Vagina (tissue), 2 donors: Measurements from ENCODE around the gene RDH11. TPM values are rescaled to one million over a fixed set of nuclear protein-coding genes. Genes with fewer than 3 reads are reported as not detected.
A peak's percentile ranks its signal among the peaks of the same experiment; 100 is the strongest.
"Not testable (repeated sequence)": the region's sequence is repeated elsewhere in the genome, so short reads cannot be mapped to it uniquely, and the experiment has no call there.

Source experiments
- DNase-seq, 2 donors: peaks; one replicate each; pipeline ENCODE4 v3.0.0-alpha.2; 2017; ENCODE audit errors: extremely low spot score in 2 of 2
- H3K27ac ChIP-seq: fragments of 200-600 bp; sonication (generic); one replicate; pipeline ENCODE4 v1.5.1; 2019
- H3K27me3 ChIP-seq: fragments of 200-600 bp; sonication (generic); one replicate; pipeline ENCODE4 v1.5.1; 2019
- H3K36me3 ChIP-seq, 2 donors: fragments of 200-600 bp; sonication (generic); one replicate each; pipeline ENCODE4 v1.5.1; 2017 to 2019
- H3K4me1 ChIP-seq: fragments of 200-600 bp; sonication (generic); one replicate; pipeline ENCODE4 v1.5.1; 2019
- H3K4me3 ChIP-seq, 2 donors: fragments of 200-600 bp; sonication (generic); 1 replicate in 1 of 2; 2 replicates in 1 of 2; pipeline ENCODE4 v1.5.1; 2016 to 2019
- H3K9me3 ChIP-seq: fragments of 200-600 bp; sonication (generic); one replicate; pipeline ENCODE4 v1.5.1; 2019
- CTCF ChIP-seq, 3 experiments: fragments of 450-650 bp in 2 of 3; fragments of 200-600 bp in 1 of 3; sonication (generic) in 1 of 3; IDR thresholded peaks; one replicate each; pipeline ENCODE4 v1.5.1; 2017 to 2019; ENCODE audit warnings: antibody characterized with exemption in 3 of 3, mild to moderate bottlenecking in 2 of 3, moderate library complexity in 2 of 3
- POLR2A ChIP-seq, 2 donors: fragments of 450-650 bp; IDR thresholded peaks; one replicate each; pipeline ENCODE4 v1.6.1; 2017; ENCODE audit warnings: antibody characterized with exemption in 2 of 2, mild to moderate bottlenecking in 2 of 2, moderate library complexity in 2 of 2
- POLR2AphosphoS5 ChIP-seq, 2 donors: sonication (generic); formaldehyde crosslinking; IDR thresholded peaks; one replicate each; pipeline ENCODE4 v1.9.0; 2017; ENCODE audit warnings: antibody characterized with exemption in 2 of 2, mild to moderate bottlenecking in 2 of 2, low read depth in 1 of 2; ENCODE audit not compliant: insufficient read depth in 1 of 2
- intact Hi-C: fragments of 100-400 bp; cut with DNase I; formaldehyde crosslinking; loops from one replicate; pipeline ENCODE4 v1.15.1; 2023
- total RNA-seq: library from RNA; depleted of rRNA; stranded (reverse); fragments of >200 nt; gene quantifications from one replicate; pipeline ENCODE4 v1.2.3, GENCODE V29; 2016

The RDH11 gene
- total RNA-seq, 1 donor from 2014 or later: 44.0 TPM

- H3K9me3 ChIP-seq: no peaks in the 10 kb centered on the region
- no peak for DNase-seq
- H3K36me3 ChIP-seq: no peaks in the 10 kb centered on the region
- no peak for TF ChIP-seq CTCF (IDR thresholded peaks at IDR 0.05)
- no peak for TF ChIP-seq POLR2A (IDR thresholded peaks at IDR 0.05)
- TF ChIP-seq POLR2AphosphoS5 (IDR thresholded peaks at IDR 0.05; ENCODE audit: insufficient read depth in 1 of 2, low read depth in 1 of 2): no peak
- peaks cover 4% of the 10 kb centered on the region for H3K4me1 ChIP-seq
- intact Hi-C loops: no loop called here
- H3K27me3 ChIP-seq: no peaks in the 10 kb centered on the region
- H3K27ac ChIP-seq: no peak overlapping the region
- H3K4me3 ChIP-seq: no peak overlapping the region
These were observed 21.5 kb upstream of the RDH11 start for GRCh38 chr14:67717048-67717447.

GRCh38 chr14:67710209-67710608 lies 14.6 kb upstream of the RDH11 start:
- TF ChIP-seq POLR2A (IDR thresholded peaks at IDR 0.05) (no peak), CTCF (IDR thresholded peaks at IDR 0.05) (no peak), POLR2AphosphoS5 (IDR thresholded peaks at IDR 0.05; ENCODE audit: insufficient read depth in 1 of 2, low read depth in 1 of 2) (no peak)
- Histone ChIP-seq H3K9me3 (no peaks in the 10 kb centered on the region), H3K27ac (no peak overlapping the region), H3K4me1 (no peaks in the 10 kb centered on the region), H3K36me3 (no peaks in the 10 kb centered on the region), H3K27me3 (no peaks in the 10 kb centered on the region), H3K4me3 (no peak overlapping the region)
- intact Hi-C loops: no loop called here
- DNase-seq: no peak

- intact Hi-C loops: loop anchor here (10.0 kb wide), 1 partner anchor 125 kb away; no protein-coding TSS in a partner anchor
- H3K27me3 ChIP-seq, H3K4me1 ChIP-seq, H3K27ac ChIP-seq, DNase-seq, H3K4me3 ChIP-seq, H3K36me3 ChIP-seq, H3K9me3 ChIP-seq: not testable (repeated sequence)
These were observed 14.2 kb upstream of the RDH11 start for GRCh38 chr14:67709796-67710195.

- H3K36me3 ChIP-seq, H3K4me3 ChIP-seq, H3K27me3 ChIP-seq, H3K27ac ChIP-seq, H3K4me1 ChIP-seq, DNase-seq, H3K9me3 ChIP-seq: not testable (repeated sequence)
- intact Hi-C loops: loop anchor here (10.0 kb wide), 1 partner anchor 125 kb away; no protein-coding TSS in a partner anchor
These were observed 13.8 kb upstream of the RDH11 start for GRCh38 chr14:67709346-67709745.

GRCh38 chr14:67705211-67705610 lies 9.6 kb upstream of the RDH11 start:
- no peak overlapping the region for H3K4me3 ChIP-seq
- no peaks in the 10 kb centered on the region for H3K27me3 ChIP-seq
- no peaks in the 10 kb centered on the region for H3K36me3 ChIP-seq
- no peaks in the 10 kb centered on the region for H3K4me1 ChIP-seq
- intact Hi-C loops: loop anchor here (10.0 kb wide), 1 partner anchor 120 kb away; no protein-coding TSS in a partner anchor
- no peaks in the 10 kb centered on the region for H3K9me3 ChIP-seq
- no peak overlapping the region for H3K27ac ChIP-seq
- DNase-seq: no peak
- TF ChIP-seq POLR2AphosphoS5 (IDR thresholded peaks at IDR 0.05; ENCODE audit: insufficient read depth in 1 of 2, low read depth in 1 of 2) (no peak), POLR2A (IDR thresholded peaks at IDR 0.05) (no peak), CTCF (IDR thresholded peaks at IDR 0.05) (no peak)

- intact Hi-C loops: loop anchor here (10.0 kb wide), 1 partner anchor 120 kb away; no protein-coding TSS in a partner anchor
- Histone ChIP-seq H3K4me3 (no peak overlapping the region), H3K27ac (no peak overlapping the region), H3K27me3 (no peaks in the 10 kb centered on the region), H3K9me3 (no peaks in the 10 kb centered on the region), H3K36me3 (no peaks in the 10 kb centered on the region), H3K4me1 (no peaks in the 10 kb centered on the region)
- TF ChIP-seq POLR2A (IDR thresholded peaks at IDR 0.05) (no peak), CTCF (IDR thresholded peaks at IDR 0.05) (peak in 2 of 3 experiments; percentile 44 to 53), POLR2AphosphoS5 (IDR thresholded peaks at IDR 0.05; ENCODE audit: insufficient read depth in 1 of 2, low read depth in 1 of 2) (no peak)
- no peak for DNase-seq
These were observed 9.0 kb upstream of the RDH11 start for GRCh38 chr14:67704484-67705089.
